K562 (cell line): ENCODE measurements around the gene HNRNPH3. TPM values are rescaled to one million over a fixed set of nuclear protein-coding genes. Genes with fewer than 3 reads are reported as not detected.

Source experiments
- CTBP1 ChIP-seq: fragments of 450-650 bp; IDR thresholded peaks from 2 replicates; pipeline ENCODE4 v1.6.1; 2016; ENCODE audit warnings: borderline replicate concordance
- CUX1 ChIP-seq: fragments of 200-800 bp; sonication (Bioruptor generic); IDR thresholded peaks from 2 replicates; pipeline ENCODE4 v1.6.1; 2016; ENCODE audit warnings: missing genetic modification characterization, missing compliant biosample characterization
- FOXJ2 ChIP-seq: fragments of 200-800 bp; sonication (Bioruptor generic); IDR thresholded peaks from 2 replicates; pipeline ENCODE4 v1.6.1; 2016; ENCODE audit warnings: missing genetic modification characterization, missing compliant biosample characterization
- GATAD2B ChIP-seq: fragments of 450-650 bp; IDR thresholded peaks from 2 replicates; pipeline ENCODE4 v1.6.1; 2017; ENCODE audit warnings: mild to moderate bottlenecking, borderline replicate concordance
- KAT7 ChIP-seq: sonication (generic); formaldehyde crosslinking; IDR thresholded peaks from 2 replicates; pipeline ENCODE4 v1.8.0; 2022; ENCODE audit warnings: missing genetic modification reagents, mild to moderate bottlenecking, borderline replicate concordance
- NFRKB ChIP-seq: fragments of 450-650 bp; IDR thresholded peaks from 2 replicates; pipeline ENCODE4 v1.6.1; 2016; ENCODE audit warnings: low read depth
- NFXL1 ChIP-seq: fragments of 450-650 bp; formaldehyde crosslinking; IDR thresholded peaks from 2 replicates; pipeline ENCODE4 v1.4.0; 2021; ENCODE audit warnings: mild to moderate bottlenecking
- PKNOX1 ChIP-seq: fragments of 450-650 bp; IDR thresholded peaks from 2 replicates; pipeline ENCODE4 v1.6.1; 2016
- POLR2H ChIP-seq: IDR thresholded peaks from 2 replicates; pipeline ENCODE4 v1.6.1; 2016; ENCODE audit warnings: missing genetic modification characterization, low read depth, mild to moderate bottlenecking, control low read depth, missing compliant biosample characterization, moderate library complexity
- PTTG1 ChIP-seq: fragments of 450-650 bp; IDR thresholded peaks from 2 replicates; pipeline ENCODE4 v1.6.1; 2016; ENCODE audit warnings: low read depth, mild to moderate bottlenecking, missing genetic modification characterization, missing compliant biosample characterization
- PURB ChIP-seq: sonication (generic); formaldehyde crosslinking; IDR thresholded peaks from 2 replicates; pipeline ENCODE4 v1.9.0; 2021; ENCODE audit warnings: low read depth, mild to moderate bottlenecking, missing genetic modification reagents
- TEAD2 ChIP-seq: fragments of 450-650 bp; IDR thresholded peaks from 2 replicates; pipeline ENCODE4 v1.6.1; 2016; ENCODE audit warnings: missing genetic modification characterization, control low read depth, missing compliant biosample characterization
- ZBTB49 ChIP-seq: sonication (generic); formaldehyde crosslinking; IDR thresholded peaks from 2 replicates; pipeline ENCODE4 v1.8.0; 2022; ENCODE audit warnings: missing genetic modification reagents, mild to moderate bottlenecking, borderline replicate concordance
- ZFP30 ChIP-seq: fragments of 250-450 bp; sonication (Bioruptor Pico); IDR thresholded peaks from 2 replicates; pipeline ENCODE4 v1.8.0; 2022; ENCODE audit warnings: moderate library complexity, mild to moderate bottlenecking, inconsistent platforms, borderline replicate concordance
- ZKSCAN8 ChIP-seq: fragments of 200-800 bp; sonication (Bioruptor generic); IDR thresholded peaks from 2 replicates; pipeline ENCODE4 v1.6.1; 2016; ENCODE audit warnings: missing genetic modification characterization, missing compliant biosample characterization
- ZNF134 ChIP-seq: fragments of 250-450 bp; sonication (Bioruptor Pico); conservative IDR thresholded peaks from 2 replicates; pipeline ENCODE4 v1.4.0; 2020
- ZNF395 ChIP-seq: fragments of 200-800 bp; sonication (Bioruptor generic); IDR thresholded peaks from 2 replicates; pipeline ENCODE4 v1.6.1; 2017; ENCODE audit warnings: missing genetic modification characterization, missing compliant biosample characterization
- ZNF785 ChIP-seq: fragments of 250-450 bp; sonication (Bioruptor Pico); IDR thresholded peaks from 2 replicates; pipeline ENCODE4 v1.4.0; 2020; ENCODE audit warnings: mild to moderate bottlenecking
- polyA plus RNA-seq, 8 experiments: library from polyadenylated mRNA; depleted of rRNA in 4 of 8; stranded (reverse) in 5 of 8; unstranded in 3 of 8; fragments of >200 nt; fragmentation: Nextera tagmentation in 2 of 8; fragmentation: Illumina TruSeq in 1 of 8; extraction: Ambion mirVana in 2 of 8; extraction: Trizol in 1 of 8; gene quantifications; 2 replicates each; pipeline versions ENCODE4 v1.2.1 to v1.2.3, GENCODE V29; 2011 to 2014; ENCODE audit warnings: inconsistent platforms in 1 of 8, missing spikeins in 1 of 8
- total RNA-seq, 7 experiments: library from RNA; depleted of rRNA in 6 of 7; stranded (reverse); fragments of >200 nt in 6 of 7; fragmentation: Illumina TruSeq in 2 of 7; extraction: Trizol in 2 of 7; gene quantifications; 2 replicates each; pipeline versions ENCODE4 v1.2.1 to v1.2.3, GENCODE V29; 2011 to 2021; ENCODE audit warnings: low replicate concordance in 1 of 7

The HNRNPH3 gene
- total and polyA plus RNA-seq, 9 of the 15 experiments (the other 6 are each of a cell fraction or from before 2014, with no cell fraction given): 52.8 to 562 (median 152) TPM

GRCh38 chr10:68331455-68332258 lies at the start of gene HNRNPH3 (continued):
- TF ChIP-seq CUX1 (CRISPR knock-in tag) (no peak), NFXL1 (CRISPR knock-in tag) (no peak), ZNF785 (no peak), CTBP1 (peak; percentile 74; the same call in 1 of the 2 replicates), ZNF395 (peak; percentile 95), FOXJ2 (tag) (no peak; the same call in 1 of the 2 replicates), TEAD2 (tag) (no peak), ZNF134 (CRISPR knock-in tag) (peak; percentile 56; the same call in 1 of the 2 replicates), ZBTB49 (CRISPR knock-in tag) (peak; percentile 82; the same call in 1 of the 2 replicates), KAT7 (CRISPR knock-in tag) (peak; percentile 20; the same call in 1 of the 2 replicates), PTTG1 (tag) (no peak), POLR2H (tag) (peak; percentile 98), GATAD2B (no peak), PURB (CRISPR knock-in tag) (no peak), NFRKB (no peak; the same call in 1 of the 2 replicates), ZFP30 (CRISPR knock-in tag) (no peak), ZKSCAN8 (CRISPR knock-in tag) (no peak), PKNOX1 (no peak)
